Hepatocyte (in vitro differentiated cells): ENCODE measurements around the gene NCOA3. TPM values are rescaled to one million over a fixed set of nuclear protein-coding genes. Genes with fewer than 3 reads are reported as not detected.
"Not testable (repeated sequence)": the region's sequence is repeated elsewhere in the genome, so short reads cannot be mapped to it uniquely, and the experiment has no call there.

Experiments used
- DNase-seq: peaks from one replicate; pipeline ENCODE4 v3.0.0-alpha.2; 2016; ENCODE audit warnings: low spot score
- H2AFZ ChIP-seq: fragments of 200-600 bp; sonication (generic); 2 replicates; pipeline ENCODE4 v1.6.0; 2016; ENCODE audit warnings: antibody characterized with exemption, mild to moderate bottlenecking
- H3K27ac ChIP-seq: fragments of 200-600 bp; sonication (generic); 2 replicates; pipeline ENCODE4 v1.5.1; 2016; ENCODE audit warnings: mild to moderate bottlenecking
- H3K27me3 ChIP-seq: fragments of 200-600 bp; sonication (generic); 2 replicates; pipeline ENCODE4 v1.6.1; 2016
- H3K36me3 ChIP-seq: fragments of 200-600 bp; sonication (generic); replicated peaks from 2 replicates; pipeline ENCODE4 v1.5.1; 2016; ENCODE audit warnings: low read depth; ENCODE audit not compliant: insufficient read depth
- H3K4me1 ChIP-seq: fragments of 200-600 bp; sonication (generic); 2 replicates; pipeline ENCODE4 v1.5.1; 2016; ENCODE audit warnings: mild to moderate bottlenecking, moderate library complexity; ENCODE audit not compliant: insufficient read depth
- H3K4me2 ChIP-seq: fragments of 200-600 bp; sonication (generic); 2 replicates; pipeline ENCODE4 v1.6.0; 2016
- H3K4me3 ChIP-seq: fragments of 200-600 bp; sonication (generic); 2 replicates; pipeline ENCODE4 v1.5.1; 2016; ENCODE audit warnings: mild to moderate bottlenecking
- H3K79me2 ChIP-seq: fragments of 200-600 bp; sonication (generic); 2 replicates; pipeline ENCODE4 v1.6.0; 2017; ENCODE audit warnings: mild to moderate bottlenecking
- H3K9me2 ChIP-seq: fragments of 200-600 bp; sonication (generic); replicated peaks from 2 replicates; pipeline ENCODE4 v1.6.0; 2017; ENCODE audit warnings: mild to moderate bottlenecking; ENCODE audit not compliant: insufficient read depth
- H3K9me3 ChIP-seq: fragments of 200-600 bp; sonication (generic); 2 replicates; pipeline ENCODE4 v1.5.1; 2016; ENCODE audit warnings: low read depth, mild to moderate bottlenecking
- H4K20me1 ChIP-seq: fragments of 200-600 bp; sonication (generic); 2 replicates; pipeline ENCODE4 v1.6.0; 2016; ENCODE audit warnings: mild to moderate bottlenecking; ENCODE audit not compliant: insufficient read depth, poor library complexity, severe bottlenecking
- CTCF ChIP-seq: fragments of 200-600 bp; sonication (generic); IDR thresholded peaks from 2 replicates; pipeline ENCODE4 v1.5.1; 2016; ENCODE audit warnings: antibody characterized with exemption, mild to moderate bottlenecking; ENCODE audit not compliant: poor library complexity
- EZH2 ChIP-seq: fragments of 200-600 bp; sonication (generic); IDR thresholded peaks from 2 replicates; pipeline ENCODE4 v1.6.1; 2016; ENCODE audit warnings: antibody characterized with exemption, mild to moderate bottlenecking, borderline replicate concordance
- EZH2phosphoT487 ChIP-seq: fragments of 200-600 bp; sonication (generic); IDR thresholded peaks from one replicate; pipeline ENCODE4 v1.6.1; 2018; ENCODE audit warnings: antibody characterized with exemption, mild to moderate bottlenecking, low read depth, moderate library complexity; ENCODE audit not compliant: unreplicated experiment, severe bottlenecking
- WGBS: methylation state at CpG from one replicate; pipeline ENCODE4 v1.1.6; 2016; ENCODE audit warnings: low lambda C conversion rate; ENCODE audit errors: missing lambda C conversion rate; 5-methylcytosine and 5-hydroxymethylcytosine counted together
- polyA plus RNA-seq: library from polyadenylated mRNA; unstranded; fragments of >200 nt; fragmentation: Nextera tagmentation; extraction: Ambion mirVana; gene quantifications from 2 replicates; pipeline ENCODE4 v1.2.1, GENCODE V29; 2016
- total RNA-seq: library from RNA; depleted of rRNA; stranded (reverse); fragments of >200 nt; gene quantifications from 2 replicates; pipeline ENCODE4 v1.2.3, GENCODE V29; 2014

The NCOA3 gene
- total and polyA plus RNA-seq, 2 experiments from 2014 or later: 12.7 to 28.6 TPM

DNA sequence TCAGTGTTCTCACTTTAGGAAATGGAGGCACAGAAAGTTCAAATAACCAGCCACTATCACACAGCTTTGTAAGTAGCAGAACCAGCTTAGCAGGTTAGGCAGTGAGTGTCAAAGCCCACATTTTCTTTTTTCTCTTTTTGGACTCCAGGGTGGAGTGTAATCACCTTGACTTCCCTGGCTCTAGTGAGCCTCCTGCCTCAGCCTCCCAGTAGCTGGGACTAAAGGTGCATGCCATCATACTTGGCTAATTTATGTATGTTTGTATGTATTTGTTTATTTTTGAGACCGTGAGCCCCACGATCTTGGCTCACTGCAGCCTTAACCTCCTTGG lies 7.8 kb upstream of the NCOA3 start:
- peak overlapping the region; percentile 80 for H3K27ac ChIP-seq
- no peaks in the 10 kb centered on the region for H3K36me3 ChIP-seq
- 63% methylated on average over 2 of the region's 2 CpGs for WGBS
- H4K20me1 ChIP-seq: no peaks in the 10 kb centered on the region
- H3K4me1 ChIP-seq: peaks cover 15% of the 10 kb centered on the region
- H3K4me3 ChIP-seq: no peak overlapping the region
- H2AFZ ChIP-seq: no peak overlapping the region
- no peaks in the 10 kb centered on the region for H3K9me2 ChIP-seq
- H3K79me2 ChIP-seq: no peaks in the 10 kb centered on the region
- DNase-seq: peak; percentile 19
- H3K9me3 ChIP-seq: no peaks in the 10 kb centered on the region
- H3K27me3 ChIP-seq: no peaks in the 10 kb centered on the region
- H3K4me2 ChIP-seq: peak overlapping the region; percentile 66
- TF ChIP-seq CTCF: no peak

DNA sequence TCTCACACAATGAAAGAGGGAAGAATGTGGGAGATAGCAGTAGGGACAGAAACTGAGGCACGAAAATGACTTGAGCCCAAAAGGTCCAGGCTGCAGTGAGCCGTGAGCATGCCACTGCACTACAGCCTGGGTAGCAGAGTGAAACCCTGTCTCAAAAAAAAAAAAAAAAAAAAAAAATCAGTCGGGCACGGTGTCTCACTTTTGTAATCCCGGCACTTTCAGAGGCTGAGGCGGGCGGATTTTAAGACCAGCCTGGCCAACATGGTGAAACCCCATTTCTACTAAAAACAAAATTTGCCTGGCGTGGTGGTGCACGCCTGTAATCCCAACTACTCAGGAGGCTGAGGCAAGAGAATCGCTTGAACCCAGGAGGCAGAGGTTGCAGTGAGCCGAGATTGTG lies 7.1 kb upstream of the NCOA3 start:
- not testable (repeated sequence) for H3K9me2 ChIP-seq, H2AFZ ChIP-seq, H3K9me3 ChIP-seq, H3K79me2 ChIP-seq, H3K27me3 ChIP-seq, DNase-seq, H3K36me3 ChIP-seq, H3K4me3 ChIP-seq, H4K20me1 ChIP-seq, H3K4me2 ChIP-seq, H3K27ac ChIP-seq
- H3K4me1 ChIP-seq: peaks cover 15% of the 10 kb centered on the region
- 97% methylated on average over 11 of the region's 11 CpGs for WGBS

- no peak overlapping the region for H3K4me3 ChIP-seq
- peaks cover 15% of the 10 kb centered on the region for H3K4me1 ChIP-seq
- no peaks in the 10 kb centered on the region for H3K36me3 ChIP-seq
- no peaks in the 10 kb centered on the region for H3K27me3 ChIP-seq
- H3K79me2 ChIP-seq: no peaks in the 10 kb centered on the region
- no peaks in the 10 kb centered on the region for H3K9me3 ChIP-seq
- no peak overlapping the region for H3K4me2 ChIP-seq
- DNase-seq: no peak
- no peak overlapping the region for H3K27ac ChIP-seq
- no peak for TF ChIP-seq EZH2
- no peak for TF ChIP-seq EZH2phosphoT487
- TF ChIP-seq CTCF: no peak
- H3K9me2 ChIP-seq: no peaks in the 10 kb centered on the region
- 100% methylated on average over 1 of the region's 1 CpG for WGBS
- H2AFZ ChIP-seq: no peak overlapping the region
- no peaks in the 10 kb centered on the region for H4K20me1 ChIP-seq
Observed at GRCh38 chr20:47496118-47496517, 5.6 kb upstream of the NCOA3 start.

DNA sequence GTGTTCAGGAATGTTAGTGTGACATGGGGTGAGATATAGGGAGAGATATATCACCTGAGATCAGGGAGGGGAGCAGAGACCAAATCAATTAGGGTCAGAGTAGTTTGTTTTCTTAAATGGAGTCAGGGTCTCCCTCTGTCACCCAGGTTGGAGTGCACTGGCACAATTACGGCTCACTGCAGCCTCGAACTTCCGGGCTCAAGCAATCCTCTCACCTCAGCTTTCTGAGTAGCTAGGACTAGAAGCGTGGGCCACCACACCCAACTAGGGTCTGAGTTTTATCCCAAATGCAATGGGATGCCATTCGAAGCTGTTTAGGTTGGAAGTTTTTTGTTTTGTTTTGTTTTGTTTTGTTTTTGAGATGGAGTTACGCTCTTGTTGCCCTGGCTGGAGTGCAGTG lies 3.1 kb upstream of the NCOA3 start:
- H3K9me3 ChIP-seq: no peaks in the 10 kb centered on the region
- peaks cover 7% of the 10 kb centered on the region for H4K20me1 ChIP-seq
- TF ChIP-seq CTCF (no peak), EZH2 (no peak), EZH2phosphoT487 (no peak)
- no peaks in the 10 kb centered on the region for H3K9me2 ChIP-seq
- DNase-seq: no peak
- WGBS: 96% methylated on average over 6 of the region's 6 CpGs
- H3K36me3 ChIP-seq: no peaks in the 10 kb centered on the region
- H3K27ac ChIP-seq: no peak overlapping the region
- H3K79me2 ChIP-seq: peaks cover 13% of the 10 kb centered on the region
- H3K27me3 ChIP-seq: no peaks in the 10 kb centered on the region
- H3K4me2 ChIP-seq: no peak overlapping the region
- no peak overlapping the region for H2AFZ ChIP-seq
- no peak overlapping the region for H3K4me3 ChIP-seq
- peaks cover 10% of the 10 kb centered on the region for H3K4me1 ChIP-seq
